ENCODE measurements around the gene TCP1. TPM values are rescaled to one million over a fixed set of nuclear protein-coding genes. Genes with fewer than 3 reads are reported as not detected.
"Not testable (repeated sequence)": the region's sequence is repeated elsewhere in the genome, so short reads cannot be mapped to it uniquely, and the experiment has no call there.

Gene TCP1
- total RNA-seq, 2 donors from 2014 or later = 55.7 to 81.5 TPM

DNA sequence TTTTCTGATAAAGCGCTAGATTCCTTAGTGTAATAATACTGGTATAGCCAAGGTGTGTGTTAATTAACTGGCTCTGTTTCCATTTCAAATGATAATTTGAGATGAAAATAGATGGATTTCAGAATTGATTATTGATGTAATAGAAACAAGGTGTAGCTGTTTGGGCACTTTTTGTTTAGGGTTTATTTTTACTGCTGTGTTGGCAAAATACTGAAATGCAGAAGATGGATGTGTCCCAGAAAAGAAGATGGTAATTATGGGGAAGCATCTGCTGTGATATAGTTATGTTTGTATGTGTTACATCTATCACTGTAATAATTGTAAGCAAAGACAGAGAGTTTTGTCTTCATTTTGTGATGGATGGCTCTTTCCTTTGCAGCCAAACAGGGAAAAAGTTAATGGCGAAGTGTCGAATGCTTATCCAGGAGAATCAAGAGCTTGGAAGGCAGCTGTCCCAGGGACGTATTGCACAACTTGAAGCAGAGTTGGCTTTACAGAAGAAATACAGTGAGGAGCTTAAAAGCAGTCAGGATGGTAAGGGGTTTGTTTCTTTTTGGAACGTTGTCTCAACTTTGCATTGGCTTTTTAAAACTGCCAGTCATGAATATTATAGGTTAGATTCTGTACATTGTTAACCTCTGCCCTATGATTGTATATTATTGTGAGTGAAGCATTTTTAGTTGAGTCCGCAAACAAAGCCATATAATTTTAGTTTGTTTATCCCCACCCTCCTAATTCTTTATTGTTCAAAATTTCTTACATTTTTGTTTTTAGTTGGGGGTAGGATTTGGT is 36.1 kb downstream of the TCP1 start:
- no peak overlapping the region for H3K27ac ChIP-seq
- H3K4me3 ChIP-seq = no peak overlapping the region
- DNase-seq = no peak
- TF ChIP-seq, protein P1, sequence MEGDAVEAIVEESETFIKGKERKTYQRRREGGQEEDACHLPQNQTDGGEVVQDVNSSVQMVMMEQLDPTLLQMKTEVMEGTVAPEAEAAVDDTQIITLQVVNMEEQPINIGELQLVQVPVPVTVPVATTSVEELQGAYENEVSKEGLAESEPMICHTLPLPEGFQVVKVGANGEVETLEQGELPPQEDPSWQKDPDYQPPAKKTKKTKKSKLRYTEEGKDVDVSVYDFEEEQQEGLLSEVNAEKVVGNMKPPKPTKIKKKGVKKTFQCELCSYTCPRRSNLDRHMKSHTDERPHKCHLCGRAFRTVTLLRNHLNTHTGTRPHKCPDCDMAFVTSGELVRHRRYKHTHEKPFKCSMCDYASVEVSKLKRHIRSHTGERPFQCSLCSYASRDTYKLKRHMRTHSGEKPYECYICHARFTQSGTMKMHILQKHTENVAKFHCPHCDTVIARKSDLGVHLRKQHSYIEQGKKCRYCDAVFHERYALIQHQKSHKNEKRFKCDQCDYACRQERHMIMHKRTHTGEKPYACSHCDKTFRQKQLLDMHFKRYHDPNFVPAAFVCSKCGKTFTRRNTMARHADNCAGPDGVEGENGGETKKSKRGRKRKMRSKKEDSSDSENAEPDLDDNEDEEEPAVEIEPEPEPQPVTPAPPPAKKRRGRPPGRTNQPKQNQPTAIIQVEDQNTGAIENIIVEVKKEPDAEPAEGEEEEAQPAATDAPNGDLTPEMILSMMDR (IDR thresholded peaks at IDR 0.05) = no peak
- TF ChIP-seq POLR2A (IDR thresholded peaks at IDR 0.05) = no peak
- peaks cover 5 to 36% of the 10 kb centered on the region in 2 donors for H3K36me3 ChIP-seq (replicated peaks in 1 of 2; ENCODE audit: insufficient read depth in 1 of 2, low read depth in 2 of 2)
- no peaks in the 10 kb centered on the region for H3K9me3 ChIP-seq
- no peaks in the 10 kb centered on the region for H3K27me3 ChIP-seq
- no peaks in the 10 kb centered on the region for H3K4me1 ChIP-seq
- 75 to 83% methylated on average over 6 of the region's 6 CpGs for WGBS, 2 donors
- intact Hi-C loops (cut with DNase I) = no loop called here
- ATAC-seq = no peak

DNA sequence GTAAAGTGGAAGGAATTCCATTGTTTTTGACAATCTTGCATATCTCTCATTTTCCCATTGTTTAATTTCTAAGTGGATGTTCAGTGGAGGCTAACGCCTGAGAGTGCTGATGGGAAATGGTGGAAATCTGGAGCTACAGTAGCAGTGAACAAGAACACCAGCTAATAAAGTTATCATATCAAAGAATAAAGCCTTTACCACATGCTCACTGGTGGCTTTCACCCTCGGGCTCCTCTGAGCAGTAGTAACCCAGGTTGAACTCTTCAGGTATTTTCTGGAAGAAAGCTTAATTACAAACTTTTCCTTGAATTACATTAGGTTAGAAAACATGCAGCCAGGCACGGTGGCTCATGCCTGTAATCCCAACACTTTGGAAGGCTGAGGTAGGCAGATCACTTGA is 38.0 kb downstream of the TCP1 start:
- Histone ChIP-seq H3K27ac (no peak overlapping the region), H3K9me3 (no peaks in the 10 kb centered on the region), H3K4me3 (no peak overlapping the region), H3K4me1 (no peaks in the 10 kb centered on the region), H3K36me3 (replicated peaks in 1 of 2; ENCODE audit: insufficient read depth in 1 of 2, low read depth in 2 of 2) (peaks cover 5 to 41% of the 10 kb centered on the region in 2 donors), H3K27me3 (no peaks in the 10 kb centered on the region)
- DNase-seq = no peak
- intact Hi-C loops (cut with DNase I) = no loop called here
- TF ChIP-seq, protein P1 (IDR thresholded peaks at IDR 0.05) = no peak
- no peak for TF ChIP-seq POLR2A (IDR thresholded peaks at IDR 0.05)
- 86 to 88% methylated on average over 3 of the region's 3 CpGs for WGBS, 2 donors
- no peak for ATAC-seq

DNA sequence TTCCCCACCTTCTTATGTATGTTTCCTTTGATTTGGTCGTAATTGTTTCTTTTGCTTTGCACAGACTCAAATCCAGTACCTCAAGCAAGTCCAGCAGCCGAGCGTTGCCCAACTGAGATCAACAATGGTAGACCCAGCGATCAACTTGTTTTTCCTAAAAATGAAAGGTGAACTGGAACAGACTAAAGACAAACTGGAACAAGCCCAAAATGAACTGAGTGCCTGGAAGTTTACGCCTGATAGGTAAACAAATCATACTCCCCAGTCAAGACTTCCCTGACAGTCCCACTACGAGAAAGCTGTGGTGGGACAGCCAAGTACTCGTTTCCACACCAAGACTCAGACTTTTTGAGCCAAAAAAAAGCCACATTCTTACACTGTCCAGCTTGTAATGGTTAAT is 41.3 kb downstream of the TCP1 start:
- not testable (repeated sequence) for ATAC-seq, H3K9me3 ChIP-seq, H3K27me3 ChIP-seq, H3K4me1 ChIP-seq, H3K27ac ChIP-seq, DNase-seq, H3K4me3 ChIP-seq
- intact Hi-C loops (cut with DNase I) = loop anchor here (10.0 kb wide), 1 partner anchor 63 kb away; no protein-coding TSS in a partner anchor
- H3K36me3 ChIP-seq (replicated peaks in 1 of 2; ENCODE audit: insufficient read depth in 1 of 2, low read depth in 2 of 2) = peaks cover 9 to 45% of the 10 kb centered on the region in 2 donors
- 70 to 71% methylated on average over 7 of the region's 7 CpGs for WGBS, 2 donors

DNA sequence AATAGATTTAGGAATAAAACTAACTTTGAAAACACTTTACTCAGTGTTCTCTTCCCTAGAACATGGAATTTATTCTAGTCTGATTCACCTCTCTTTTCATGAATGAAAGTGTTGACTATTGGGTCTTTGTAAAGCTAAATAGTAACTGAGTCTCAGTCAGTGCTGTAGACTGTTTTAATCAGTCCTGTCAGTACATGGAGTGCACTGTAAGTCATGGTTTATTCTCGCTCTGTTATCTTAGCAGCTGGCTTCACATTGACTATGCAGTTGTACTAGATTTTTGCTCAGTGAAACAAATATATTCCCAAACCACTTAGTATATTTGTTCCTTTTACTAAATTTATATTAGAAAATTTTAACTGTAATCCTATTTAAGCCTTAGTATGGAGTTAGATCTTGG is 42.6 kb downstream of the TCP1 start:
- Histone ChIP-seq H3K36me3 (replicated peaks in 1 of 2; ENCODE audit: insufficient read depth in 1 of 2, low read depth in 2 of 2) (peaks cover 9 to 45% of the 10 kb centered on the region in 2 donors), H3K4me3 (no peak overlapping the region), H3K9me3 (no peaks in the 10 kb centered on the region), H3K27ac (no peak overlapping the region), H3K4me1 (no peaks in the 10 kb centered on the region), H3K27me3 (no peaks in the 10 kb centered on the region)
- TF ChIP-seq POLR2A (IDR thresholded peaks at IDR 0.05) = no peak
- TF ChIP-seq, protein P1 (IDR thresholded peaks at IDR 0.05) = no peak
- intact Hi-C loops (cut with DNase I) = loop anchor here (10.0 kb wide), 1 partner anchor 62 kb away; no protein-coding TSS in a partner anchor
- 59 to 67% methylated on average over 1 of the region's 1 CpG for WGBS, 2 donors
- ATAC-seq (no peak), DNase-seq (no peak)

DNA sequence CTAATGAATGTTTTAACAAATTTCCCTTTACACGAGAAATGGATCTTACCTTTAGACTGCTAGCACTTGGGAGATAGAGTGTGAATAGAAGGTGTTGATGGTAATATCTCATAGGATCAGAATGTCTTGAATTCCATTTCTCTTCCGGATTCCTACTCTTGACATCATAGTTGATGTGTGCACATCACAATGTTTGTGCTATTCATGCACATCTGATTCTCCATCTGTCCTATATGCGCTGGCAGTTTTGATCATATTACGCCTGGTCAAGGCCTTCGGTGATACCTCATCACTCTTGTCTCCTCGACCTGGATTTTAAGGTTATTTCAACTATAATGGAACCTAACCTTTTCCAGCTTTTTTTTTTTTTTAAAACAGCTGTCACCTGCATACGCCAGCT is 44.3 kb downstream of the TCP1 start:
- Histone ChIP-seq H3K9me3 (no peaks in the 10 kb centered on the region), H3K27ac (no peak overlapping the region), H3K4me3 (no peak overlapping the region), H3K27me3 (no peaks in the 10 kb centered on the region), H3K36me3 (replicated peaks in 1 of 2; ENCODE audit: insufficient read depth in 1 of 2, low read depth in 2 of 2) (peaks cover 4 to 43% of the 10 kb centered on the region in 2 donors), H3K4me1 (no peaks in the 10 kb centered on the region)
- intact Hi-C loops (cut with DNase I) = loop anchor here (10.0 kb wide), 1 partner anchor 60 kb away; no protein-coding TSS in a partner anchor
- 77 to 82% methylated on average over 7 of the region's 7 CpGs for WGBS, 2 donors
- DNase-seq = no peak
- no peak for ATAC-seq
- TF ChIP-seq, protein P1 (IDR thresholded peaks at IDR 0.05) = no peak
- no peak for TF ChIP-seq POLR2A (IDR thresholded peaks at IDR 0.05)
